Measurements from ENCODE around the gene TMEM204.

GRCh38 chr16:1498899-1499676, 34.4 kb upstream of the TMEM204 start:
- TF ChIP-seq ZNF645 (tag by site-specific recombination; IDR thresholded peaks at IDR 0.05): no peak
- TF ChIP-seq, protein P1, sequence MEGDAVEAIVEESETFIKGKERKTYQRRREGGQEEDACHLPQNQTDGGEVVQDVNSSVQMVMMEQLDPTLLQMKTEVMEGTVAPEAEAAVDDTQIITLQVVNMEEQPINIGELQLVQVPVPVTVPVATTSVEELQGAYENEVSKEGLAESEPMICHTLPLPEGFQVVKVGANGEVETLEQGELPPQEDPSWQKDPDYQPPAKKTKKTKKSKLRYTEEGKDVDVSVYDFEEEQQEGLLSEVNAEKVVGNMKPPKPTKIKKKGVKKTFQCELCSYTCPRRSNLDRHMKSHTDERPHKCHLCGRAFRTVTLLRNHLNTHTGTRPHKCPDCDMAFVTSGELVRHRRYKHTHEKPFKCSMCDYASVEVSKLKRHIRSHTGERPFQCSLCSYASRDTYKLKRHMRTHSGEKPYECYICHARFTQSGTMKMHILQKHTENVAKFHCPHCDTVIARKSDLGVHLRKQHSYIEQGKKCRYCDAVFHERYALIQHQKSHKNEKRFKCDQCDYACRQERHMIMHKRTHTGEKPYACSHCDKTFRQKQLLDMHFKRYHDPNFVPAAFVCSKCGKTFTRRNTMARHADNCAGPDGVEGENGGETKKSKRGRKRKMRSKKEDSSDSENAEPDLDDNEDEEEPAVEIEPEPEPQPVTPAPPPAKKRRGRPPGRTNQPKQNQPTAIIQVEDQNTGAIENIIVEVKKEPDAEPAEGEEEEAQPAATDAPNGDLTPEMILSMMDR (tag by site-specific recombination; IDR thresholded peaks at IDR 0.05): no peak
